ENCODE measurements around the gene HSPA1A.
"Not testable (repeated sequence)": the region's sequence is repeated elsewhere in the genome, so short reads cannot be mapped to it uniquely, and the experiment has no call there.

Gene HSPA1A

GRCh38 chr6:31861919-31862343 is 46.6 kb downstream of the HSPA1A start:
- Histone ChIP-seq H3K36me3 (replicated peaks) (peaks cover 20% of the 10 kb centered on the region), H3K27ac (peak overlapping the region; percentile 87), H3K27me3 (replicated peaks) (no peaks in the 10 kb centered on the region), H3K4me3 (ENCODE audit: low read depth, low read length) (peak overlapping the region; percentile 94)
- in situ Hi-C loops (cut with HindIII; ENCODE audit: low pct_ligation_motif_present, low sequenced_read_pairs) = no loop called here
- TF ChIP-seq CTCF (IDR thresholded peaks at IDR 0.05; ENCODE audit: low read depth, low read length, missing control alignments) = no peak
- DNase-seq = no peak

GRCh38 chr6:31862344-31863235 is 47.2 kb downstream of the HSPA1A start, which contains the start of gene NEU1:
NEU1 (minus strand) TSS chr6:31862821; CDS start chr6:31862776, 45 bp downstream.
- TF ChIP-seq CTCF (IDR thresholded peaks at IDR 0.05; ENCODE audit: low read depth, low read length, missing control alignments) = no peak
- in situ Hi-C loops (cut with HindIII; ENCODE audit: low pct_ligation_motif_present, low sequenced_read_pairs) = no loop called here

GRCh38 chr6:31864123-31864562 is 48.8 kb downstream of the HSPA1A start:
- H3K27me3 ChIP-seq (replicated peaks); in situ Hi-C loops (cut with HindIII; ENCODE audit: low pct_ligation_motif_present, low sequenced_read_pairs); DNase-seq: not testable (repeated sequence)
- peak overlapping the region; percentile 76 for H3K4me3 ChIP-seq (ENCODE audit: low read depth, low read length)
- peak overlapping the region; percentile 63 for H3K27ac ChIP-seq
- peaks cover 15% of the 10 kb centered on the region for H3K36me3 ChIP-seq (replicated peaks)

More at GRCh38 chr6:31862344-31863235, 47.2 kb downstream of the HSPA1A start, which contains the start of gene NEU1:
- Histone ChIP-seq H3K36me3 (replicated peaks) (peaks cover 20% of the 10 kb centered on the region), H3K27ac (peak within 1 kb of the TSS; percentile 87), H3K27me3 (replicated peaks) (no peaks in the 10 kb centered on the region), H3K4me3 (ENCODE audit: low read depth, low read length) (peak within 1 kb of the TSS; percentile 94)
- DNase-seq = peak; percentile 100

GRCh38 chr6:31864818-31865204 is 49.5 kb downstream of the HSPA1A start:
- Histone ChIP-seq H3K36me3 (replicated peaks) (peaks cover 8% of the 10 kb centered on the region), H3K27ac (no peak overlapping the region), H3K27me3 (replicated peaks) (no peaks in the 10 kb centered on the region), H3K4me3 (ENCODE audit: low read depth, low read length) (no peak overlapping the region)
- in situ Hi-C loops (cut with HindIII; ENCODE audit: low pct_ligation_motif_present, low sequenced_read_pairs) = no loop called here
- DNase-seq = no peak
- no peak for TF ChIP-seq CTCF (IDR thresholded peaks at IDR 0.05; ENCODE audit: low read depth, low read length, missing control alignments)

GRCh38 chr6:31865205-31866118 is 50.1 kb downstream of the HSPA1A start:
- Histone ChIP-seq H3K4me3 (ENCODE audit: low read depth, low read length) (no peak overlapping the region), H3K27ac (no peak overlapping the region), H3K36me3 (replicated peaks) (peaks cover 5% of the 10 kb centered on the region), H3K27me3 (replicated peaks) (no peaks in the 10 kb centered on the region)
- no peak for DNase-seq
- no peak for TF ChIP-seq CTCF (IDR thresholded peaks at IDR 0.05; ENCODE audit: low read depth, low read length, missing control alignments)
- in situ Hi-C loops (cut with HindIII; ENCODE audit: low pct_ligation_motif_present, low sequenced_read_pairs) = no loop called here
